ENCODE measurements around the gene SYTL2.
"Not testable (repeated sequence)": the region's sequence is repeated elsewhere in the genome, so short reads cannot be mapped to it uniquely, and the experiment has no call there.

Gene SYTL2

GRCh38 chr11:85685125-85685819 lies 125.7 kb downstream of the SYTL2 start:
- DNase-seq (ENCODE audit: low read depth in 2 of 2): no peak

GRCh38 chr11:85682330-85683305 lies 128.3 kb downstream of the SYTL2 start:
- DNase-seq (ENCODE audit: low read depth in 2 of 2): peak; percentile 43 to 66

GRCh38 chr11:85680897-85681296 lies 130.0 kb downstream of the SYTL2 start:
- DNase-seq (ENCODE audit: low read depth in 2 of 2): no peak

DNA sequence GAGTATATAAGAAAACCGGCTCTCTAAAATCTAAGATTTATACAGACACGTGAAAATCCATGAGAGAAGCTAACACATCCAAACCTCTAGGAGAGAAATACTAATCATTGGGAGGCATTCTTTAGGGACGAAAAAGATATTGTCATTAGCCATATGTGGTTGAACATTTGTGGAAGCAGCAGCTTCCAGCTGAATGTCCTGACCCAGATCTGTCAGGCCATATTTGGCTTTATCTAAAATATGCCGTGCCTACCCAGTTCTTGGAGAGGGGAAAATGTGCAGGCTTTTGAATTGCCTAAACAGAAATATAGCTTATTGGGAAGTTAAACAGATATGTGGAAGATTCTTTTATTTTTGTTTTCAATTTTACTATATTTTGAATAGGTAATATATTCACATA lies 131.4 kb downstream of the SYTL2 start:
- no peak for DNase-seq (ENCODE audit: low read depth in 2 of 2)

GRCh38 chr11:85673393-85673792 lies 137.5 kb downstream of the SYTL2 start:
- DNase-seq (ENCODE audit: low read depth in 2 of 2): no peak

GRCh38 chr11:85672105-85672902 lies 138.6 kb downstream of the SYTL2 start:
- DNase-seq (ENCODE audit: low read depth in 2 of 2): no peak

- DNase-seq (ENCODE audit: low read depth in 2 of 2): not testable (repeated sequence)
These were observed 139.8 kb downstream of the SYTL2 start for GRCh38 chr11:85670949-85671663.

DNA sequence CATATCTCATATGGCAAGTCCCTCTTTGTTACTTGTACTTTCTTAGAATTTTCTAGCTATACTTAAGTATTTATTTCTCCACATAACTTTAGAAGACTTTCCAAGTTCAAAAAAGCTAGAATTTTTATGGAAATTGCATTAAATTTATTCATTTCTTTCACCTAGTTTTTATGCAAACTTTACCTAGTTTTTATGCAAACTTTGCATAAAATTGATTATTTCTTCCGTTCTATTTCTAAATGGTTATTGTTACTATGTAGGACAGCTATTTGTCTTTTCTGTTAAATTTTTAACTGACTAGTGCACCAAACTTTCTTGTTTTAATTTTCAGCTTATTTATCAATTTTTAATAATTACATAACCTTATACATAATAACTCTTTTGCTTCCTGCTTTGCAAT lies 142.8 kb downstream of the SYTL2 start:
- no peak for DNase-seq (ENCODE audit: low read depth in 2 of 2)

DNA sequence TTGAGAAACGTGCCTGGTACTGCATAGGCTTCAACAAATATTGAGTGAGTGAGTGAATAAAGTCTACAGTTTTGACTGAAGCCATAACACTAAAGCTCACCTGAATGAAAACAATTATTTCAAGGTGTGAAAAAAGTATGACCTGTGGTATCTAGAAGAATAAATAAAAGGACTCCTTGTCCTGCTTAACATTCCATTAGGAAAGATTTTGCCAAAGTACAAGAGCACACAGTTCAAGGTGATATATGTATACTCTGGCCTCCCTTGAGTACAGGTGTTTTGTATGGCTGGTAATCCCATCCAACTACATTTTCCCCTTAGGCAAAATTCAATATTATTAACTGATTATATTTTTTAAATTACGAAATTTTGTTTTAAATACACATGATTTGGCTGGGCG lies 144.3 kb downstream of the SYTL2 start:
- DNase-seq (ENCODE audit: low read depth in 2 of 2): no peak

- DNase-seq (ENCODE audit: low read depth in 2 of 2): no peak
These were observed 145.2 kb downstream of the SYTL2 start for GRCh38 chr11:85665733-85666132.

DNA sequence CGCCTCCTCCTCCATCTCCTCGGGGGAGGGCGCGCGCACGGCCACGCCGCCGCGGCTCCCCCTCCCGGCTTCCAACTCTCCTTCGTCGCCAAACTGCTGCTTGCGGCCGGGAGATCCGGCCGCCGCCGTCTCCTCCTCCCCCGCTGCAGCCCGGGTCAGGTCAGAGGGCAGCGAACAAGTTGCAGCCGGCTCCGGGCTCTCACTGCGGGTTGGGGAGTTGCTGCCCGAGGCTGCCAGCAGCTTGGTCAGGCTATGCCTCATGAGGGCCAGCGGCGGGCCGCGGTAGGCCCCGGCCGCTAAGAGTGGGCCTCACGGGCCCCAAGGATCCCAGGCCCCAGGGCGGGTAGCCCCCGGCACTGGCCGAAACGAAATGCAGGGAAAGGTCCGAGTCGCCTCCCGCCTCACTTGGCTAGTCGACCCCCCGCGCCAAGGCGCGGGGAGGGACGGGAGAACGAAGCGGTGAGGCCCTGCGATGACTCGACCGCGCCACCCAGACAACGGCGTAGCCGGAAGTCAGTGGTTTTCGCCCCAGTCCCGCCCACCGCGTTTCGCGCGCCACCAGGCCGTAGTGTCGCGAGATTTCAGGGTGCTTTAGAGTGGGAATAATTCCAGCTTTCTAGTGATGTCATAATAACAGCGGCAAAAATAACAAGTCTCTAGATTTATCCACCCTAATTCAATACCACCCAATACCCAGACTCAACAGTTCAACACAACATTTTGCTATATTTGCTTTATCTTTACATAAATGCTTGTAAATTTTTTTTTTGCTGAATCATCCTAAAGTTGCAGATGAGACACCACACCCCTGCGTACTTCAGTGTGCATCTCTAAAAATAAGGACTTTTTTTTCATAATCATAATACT lies 146.1 kb downstream of the SYTL2 start, which contains the start of gene CREBZF:
CREBZF (minus strand) TSS at position 515 of the 867 bp plus-strand sequence; CDS start at position 261, 254 bp downstream.
- peak; percentile 88 to 90 for DNase-seq (ENCODE audit: low read depth in 2 of 2)

- peak; percentile 79 to 85 for DNase-seq (ENCODE audit: low read depth in 2 of 2)
These were observed 147.0 kb downstream of the SYTL2 start for GRCh38 chr11:85663753-85664614.

DNA sequence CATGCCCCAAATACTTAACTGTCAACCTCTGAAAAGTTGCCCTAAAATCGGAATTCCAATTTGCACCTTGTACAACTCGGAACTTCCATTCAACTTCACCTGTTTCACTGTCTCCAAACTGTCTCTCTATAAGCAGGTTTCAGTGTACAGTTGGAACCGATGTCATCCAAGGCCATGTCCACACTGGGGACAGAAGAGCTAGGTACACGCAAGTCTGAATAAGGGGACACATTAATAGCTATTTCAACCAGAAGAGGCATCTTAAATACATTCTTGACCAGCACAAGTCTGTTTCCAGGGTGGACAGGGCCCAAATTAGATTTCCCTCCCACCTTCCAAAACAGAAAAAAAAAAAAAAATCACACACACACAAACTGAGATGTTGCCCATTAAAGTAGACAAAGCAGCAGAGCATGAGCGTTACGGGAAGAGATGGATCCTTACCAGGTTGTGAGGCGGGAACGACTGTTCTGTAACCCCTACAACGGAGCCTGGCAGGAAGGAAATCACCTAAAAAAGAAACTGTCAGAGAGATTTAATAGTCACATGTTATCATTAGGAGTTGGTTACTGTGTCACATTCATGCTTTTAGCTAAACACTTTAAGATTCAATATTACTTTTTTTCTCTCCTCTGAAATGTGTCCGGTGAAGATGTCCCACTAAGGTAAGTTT lies 147.7 kb downstream of the SYTL2 start:
- no peak for DNase-seq (ENCODE audit: low read depth in 2 of 2)

DNA sequence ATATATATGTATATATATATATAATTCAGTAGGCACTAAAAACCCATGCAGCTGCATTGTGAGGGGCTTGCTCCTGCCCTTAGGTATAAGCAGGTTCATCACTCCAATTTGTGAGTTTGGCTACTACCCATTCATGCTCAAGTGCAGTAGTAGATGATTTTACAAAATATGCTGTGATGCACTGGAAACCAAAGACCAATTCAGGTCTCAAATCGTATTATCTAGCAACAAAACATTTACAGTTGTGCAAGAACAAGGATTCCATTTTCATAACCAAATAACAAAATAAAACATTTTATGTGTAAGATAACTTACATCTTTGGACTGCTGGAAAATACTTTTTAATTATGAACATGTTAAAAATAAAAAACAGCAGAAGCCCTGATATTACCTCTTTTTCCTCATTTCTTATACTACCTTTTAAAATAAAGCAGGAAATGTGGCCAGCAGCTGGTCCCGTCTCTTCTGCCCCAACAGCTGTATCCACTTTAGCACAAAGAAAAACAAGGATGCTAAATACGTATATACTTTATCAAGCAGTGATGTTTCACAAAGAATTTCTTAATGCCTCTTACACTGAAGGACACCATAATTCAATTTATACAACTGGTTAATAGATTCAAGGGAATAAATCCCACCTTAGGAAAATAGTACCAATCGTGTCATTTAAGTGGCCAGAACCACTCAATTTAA lies 148.8 kb downstream of the SYTL2 start:
- DNase-seq (ENCODE audit: low read depth in 2 of 2): no peak

GRCh38 chr11:85658180-85658579 lies 152.8 kb downstream of the SYTL2 start:
- DNase-seq (ENCODE audit: low read depth in 2 of 2): no peak

DNA sequence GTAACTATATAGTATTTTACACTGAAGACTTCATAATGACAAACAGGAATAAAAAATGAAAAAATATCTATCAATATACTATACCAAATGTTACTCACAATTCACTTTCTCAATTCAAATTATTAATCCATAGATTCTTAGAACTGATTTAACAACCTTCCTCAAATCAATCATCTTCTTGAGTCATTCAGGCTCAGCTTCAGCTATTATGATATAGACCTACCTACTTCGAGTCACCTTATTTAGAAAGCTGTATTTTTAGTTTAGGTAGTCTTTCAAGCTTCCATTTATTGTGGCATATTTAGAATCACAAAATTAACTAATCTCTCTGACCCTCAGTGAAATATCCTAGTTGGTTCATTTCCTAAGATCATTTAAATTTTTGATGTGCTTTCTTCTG lies 154.2 kb downstream of the SYTL2 start:
- no peak for DNase-seq (ENCODE audit: low read depth in 2 of 2)

DNA sequence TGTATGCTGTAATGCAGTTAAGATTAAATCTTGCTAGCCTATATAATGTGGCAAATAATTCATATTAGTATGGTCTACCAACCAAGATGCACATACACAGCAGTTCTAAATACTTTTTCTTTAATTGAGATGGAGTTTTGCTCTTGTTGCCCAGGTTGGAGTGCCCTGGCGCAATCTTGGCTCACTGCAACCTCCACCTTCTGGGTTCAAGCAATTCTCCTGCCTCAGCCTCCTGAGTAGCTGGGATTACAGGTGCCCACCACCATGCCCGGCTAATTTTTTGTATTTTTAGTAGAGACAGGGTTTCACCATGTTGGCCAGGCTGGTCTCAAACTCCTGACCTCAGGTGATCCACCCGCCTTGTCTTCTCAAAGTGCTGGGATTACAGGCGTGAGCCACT lies 156.6 kb downstream of the SYTL2 start:
- DNase-seq (ENCODE audit: low read depth in 2 of 2): not testable (repeated sequence)

- DNase-seq (ENCODE audit: low read depth in 2 of 2): no peak
These were observed 158.0 kb downstream of the SYTL2 start for GRCh38 chr11:85652786-85653447.

Measured in stimulated activated CD8-positive, alpha-beta memory T cell treated with anti-CD3 and anti-CD28 coated beads, Interleukin-7, amount 100 ng/mL, for 4 hours (primary cell).